Astrocyte of the cerebellum (primary cell): Measurements from ENCODE around the gene SDK2.
A peak's percentile ranks its signal among the peaks of the same experiment; 100 is the strongest.
"Not testable (repeated sequence)": the region's sequence is repeated elsewhere in the genome, so short reads cannot be mapped to it uniquely, and the experiment has no call there.

Experiments used
- DNase-seq: peaks from one replicate; pipeline ENCODE4 v3.0.0-alpha.2; 2011; ENCODE audit warnings: low read depth
- H3K4me3 ChIP-seq: 2 replicates; pipeline ENCODE4 v1.5.1; 2011; ENCODE audit warnings: mild to moderate bottlenecking, low read depth, low read length, moderate library complexity
- in situ Hi-C: cut with HindIII; loops from 2 replicates; pipeline ENCODE4 v1.10.0; 2017; ENCODE audit warnings: low sequenced_read_pairs
- TF ChIP-seq, protein P1 (sequence below): IDR thresholded peaks from 2 replicates; pipeline ENCODE4 v1.5.1; 2012; ENCODE audit warnings: low read length, low read depth, moderate library complexity, mild to moderate bottlenecking; ENCODE audit errors: missing control alignments

Gene SDK2

GRCh38 chr17:73478334-73478733, 165.9 kb downstream of the SDK2 start:
- no peak for DNase-seq
- in situ Hi-C loops, result no loop called here
- TF ChIP-seq, protein P1, sequence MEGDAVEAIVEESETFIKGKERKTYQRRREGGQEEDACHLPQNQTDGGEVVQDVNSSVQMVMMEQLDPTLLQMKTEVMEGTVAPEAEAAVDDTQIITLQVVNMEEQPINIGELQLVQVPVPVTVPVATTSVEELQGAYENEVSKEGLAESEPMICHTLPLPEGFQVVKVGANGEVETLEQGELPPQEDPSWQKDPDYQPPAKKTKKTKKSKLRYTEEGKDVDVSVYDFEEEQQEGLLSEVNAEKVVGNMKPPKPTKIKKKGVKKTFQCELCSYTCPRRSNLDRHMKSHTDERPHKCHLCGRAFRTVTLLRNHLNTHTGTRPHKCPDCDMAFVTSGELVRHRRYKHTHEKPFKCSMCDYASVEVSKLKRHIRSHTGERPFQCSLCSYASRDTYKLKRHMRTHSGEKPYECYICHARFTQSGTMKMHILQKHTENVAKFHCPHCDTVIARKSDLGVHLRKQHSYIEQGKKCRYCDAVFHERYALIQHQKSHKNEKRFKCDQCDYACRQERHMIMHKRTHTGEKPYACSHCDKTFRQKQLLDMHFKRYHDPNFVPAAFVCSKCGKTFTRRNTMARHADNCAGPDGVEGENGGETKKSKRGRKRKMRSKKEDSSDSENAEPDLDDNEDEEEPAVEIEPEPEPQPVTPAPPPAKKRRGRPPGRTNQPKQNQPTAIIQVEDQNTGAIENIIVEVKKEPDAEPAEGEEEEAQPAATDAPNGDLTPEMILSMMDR, result no peak
- H3K4me3 ChIP-seq, result no peak overlapping the region

DNA sequence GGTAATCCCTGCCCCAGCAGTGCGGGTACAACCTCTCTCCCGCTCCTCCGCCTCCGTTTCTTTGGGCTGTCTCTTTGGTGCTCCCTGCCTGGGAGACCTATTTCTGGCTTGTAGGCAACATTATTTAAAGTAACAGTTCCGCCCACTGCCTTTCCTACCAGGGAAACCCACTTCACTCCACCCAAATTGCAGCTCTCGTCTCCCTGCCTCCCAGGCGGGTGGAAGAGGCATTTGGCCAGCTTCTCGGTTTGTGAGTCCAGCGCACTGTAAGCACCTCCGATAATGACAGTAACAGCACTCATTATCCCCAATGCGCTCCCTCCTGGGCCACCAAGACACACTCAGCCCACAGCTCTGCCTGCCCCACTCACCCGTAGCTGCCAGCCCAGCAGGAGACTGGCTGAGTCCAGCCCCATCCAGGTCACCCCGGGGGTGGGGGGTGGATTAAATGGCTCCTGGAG, 167.3 kb downstream of the SDK2 start:
- H3K4me3 ChIP-seq, result no peak overlapping the region
- TF ChIP-seq, protein P1, result no peak
- DNase-seq, result no peak
- in situ Hi-C loops, result no loop called here

GRCh38 chr17:73474370-73474988, 169.8 kb downstream of the SDK2 start:
- in situ Hi-C loops, result no loop called here
- DNase-seq, result peak; percentile 31
- TF ChIP-seq, protein P1, result no peak
- H3K4me3 ChIP-seq, result no peak overlapping the region

- DNase-seq, in situ Hi-C loops: not testable (repeated sequence)
Observed at GRCh38 chr17:73472715-73473114, 171.5 kb downstream of the SDK2 start.

GRCh38 chr17:73471924-73472323, 172.3 kb downstream of the SDK2 start:
- TF ChIP-seq, protein P1, result no peak
- H3K4me3 ChIP-seq, result no peak overlapping the region
- in situ Hi-C loops, result no loop called here
- no peak for DNase-seq

More at GRCh38 chr17:73472715-73473114, 171.5 kb downstream of the SDK2 start:
- not testable (repeated sequence) for H3K4me3 ChIP-seq

GRCh38 chr17:73470316-73470826, 173.9 kb downstream of the SDK2 start:
- TF ChIP-seq, protein P1, result no peak
- H3K4me3 ChIP-seq, result no peak overlapping the region
- no peak for DNase-seq
- in situ Hi-C loops, result no loop called here

DNA sequence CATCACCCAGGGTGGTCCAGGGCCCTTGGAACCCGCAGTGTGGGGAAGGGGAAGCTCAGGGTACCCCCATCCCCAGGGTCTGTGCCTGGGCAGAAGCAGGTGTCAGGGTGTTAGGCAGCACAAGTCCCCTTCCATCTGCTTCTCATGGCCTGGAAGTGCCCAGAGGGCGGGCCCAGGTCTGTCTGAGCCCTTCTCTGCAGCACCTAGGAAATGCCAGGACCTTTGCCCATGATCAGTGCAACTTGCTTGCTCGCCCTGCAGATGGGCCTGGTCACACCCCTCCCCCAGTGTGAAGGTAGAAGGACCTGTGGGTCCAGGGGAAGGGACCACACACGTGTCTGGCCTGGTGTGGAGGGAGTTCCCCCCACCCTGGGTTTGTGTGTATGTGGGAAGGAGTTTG, 174.9 kb downstream of the SDK2 start:
- DNase-seq, result no peak
- in situ Hi-C loops, result no loop called here
- TF ChIP-seq, protein P1, result no peak
- H3K4me3 ChIP-seq, result no peak overlapping the region
